Ascending aorta (tissue), 2 donors: ENCODE data around the gene SMCHD1. TPM values are rescaled to one million over a fixed set of nuclear protein-coding genes. Genes with fewer than 3 reads are reported as not detected.

Source experiments
- DNase-seq, 2 donors: peaks; one replicate each; pipeline ENCODE4 v3.0.0-alpha.2; 2019; ENCODE audit warnings: low spot score in 2 of 2
- H3K27ac ChIP-seq, 2 donors: fragments of 200-600 bp; sonication (generic); one replicate each; pipeline ENCODE4 v1.5.1; 2016 to 2017; ENCODE audit warnings: mild to moderate bottlenecking in 1 of 2
- H3K27me3 ChIP-seq: fragments of 200-600 bp; sonication (generic); one replicate; pipeline ENCODE4 v1.5.1; 2017
- H3K36me3 ChIP-seq, 2 donors: fragments of 200-600 bp; sonication (generic); one replicate each; pipeline ENCODE4 v1.5.1; 2016
- H3K4me1 ChIP-seq, 2 donors: fragments of 200-600 bp; sonication (generic); one replicate each; pipeline ENCODE4 v1.5.1; 2016 to 2017; ENCODE audit warnings: mild to moderate bottlenecking in 1 of 2
- H3K4me3 ChIP-seq, 2 donors: fragments of 200-600 bp; sonication (generic); one replicate each; pipeline ENCODE4 v1.5.1; 2016 to 2017; ENCODE audit warnings: mild to moderate bottlenecking in 1 of 2
- H3K9me3 ChIP-seq, 2 donors: fragments of 200-600 bp; sonication (generic); one replicate each; pipeline ENCODE4 v1.5.1; 2016
- CTCF ChIP-seq, 3 experiments: fragments of 200-600 bp in 2 of 3; fragments of 450-650 bp in 1 of 3; sonication (generic) in 2 of 3; IDR thresholded peaks; one replicate each; pipeline ENCODE4 v1.5.1; 2016 to 2019; ENCODE audit warnings: antibody characterized with exemption in 3 of 3, mild to moderate bottlenecking in 1 of 3, moderate library complexity in 1 of 3
- intact Hi-C: fragments of 100-400 bp; cut with DNase I; formaldehyde crosslinking; loops from one replicate; pipeline ENCODE4 v1.15.1; 2023
- total RNA-seq: library from RNA; depleted of rRNA; stranded (reverse); fragments of >200 nt; gene quantifications from one replicate; pipeline ENCODE4 v1.1.0, GENCODE V29; 2016

The SMCHD1 gene
- total RNA-seq, 1 donor from 2014 or later: 29.2 TPM

GRCh38 chr18:2617401-2617998, 38.0 kb upstream of the SMCHD1 start:
- Histone ChIP-seq H3K27ac (no peak overlapping the region), H3K9me3 (no peaks in the 10 kb centered on the region), H3K4me3 (no peak overlapping the region), H3K4me1 (no peaks in the 10 kb centered on the region), H3K36me3 (no peaks in the 10 kb centered on the region), H3K27me3 (no peaks in the 10 kb centered on the region)
- TF ChIP-seq CTCF (IDR thresholded peaks at IDR 0.05): no peak
- DNase-seq: no peak
- intact Hi-C loops: no loop called here

DNA sequence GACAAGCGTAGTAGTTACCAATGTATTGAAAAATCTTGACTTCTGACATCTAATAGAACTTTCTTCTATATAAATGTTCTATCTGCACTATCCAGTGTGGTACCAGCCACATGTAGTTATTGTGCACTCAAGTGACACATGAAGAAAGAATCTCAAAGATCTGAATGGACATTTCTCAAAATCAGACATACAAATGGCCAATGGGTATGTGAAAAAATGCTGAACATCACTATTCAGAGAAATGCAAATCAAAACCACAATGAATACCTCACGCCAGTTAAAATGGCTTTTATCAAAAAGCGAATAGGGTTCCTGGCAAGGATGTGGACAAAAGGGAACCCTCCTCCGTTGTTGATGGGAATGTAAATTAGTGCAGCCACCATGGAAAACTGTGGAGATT, 37.5 kb upstream of the SMCHD1 start:
- no peaks in the 10 kb centered on the region for H3K4me1 ChIP-seq
- no peaks in the 10 kb centered on the region for H3K9me3 ChIP-seq
- TF ChIP-seq CTCF (IDR thresholded peaks at IDR 0.05): no peak
- no peak for DNase-seq
- intact Hi-C loops: no loop called here
- H3K4me3 ChIP-seq: no peak overlapping the region
- no peak overlapping the region for H3K27ac ChIP-seq
- H3K27me3 ChIP-seq: no peaks in the 10 kb centered on the region
- H3K36me3 ChIP-seq: no peaks in the 10 kb centered on the region

DNA sequence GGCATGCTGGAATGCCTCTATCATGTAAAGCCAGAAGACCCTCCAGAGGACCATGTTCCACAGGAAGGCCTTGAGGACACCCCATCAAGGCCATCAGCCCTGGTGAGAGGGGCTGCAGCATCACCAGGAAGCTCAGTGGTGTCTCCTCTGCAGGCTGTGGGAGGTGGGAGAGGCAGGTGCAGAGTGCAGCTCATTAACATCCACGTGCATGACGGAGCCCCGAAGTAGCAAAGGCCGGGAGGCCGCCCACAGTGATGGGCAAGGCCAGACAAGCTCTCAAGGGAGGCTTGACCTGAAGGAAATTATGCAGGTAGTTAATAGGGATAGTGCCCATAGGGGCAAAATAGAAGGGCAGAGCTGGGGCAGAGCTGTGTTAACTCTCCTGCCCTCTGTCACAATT, 30.3 kb upstream of the SMCHD1 start:
- TF ChIP-seq CTCF (IDR thresholded peaks at IDR 0.05): no peak
- no peaks in the 10 kb centered on the region for H3K36me3 ChIP-seq
- no peaks in the 10 kb centered on the region for H3K4me1 ChIP-seq
- intact Hi-C loops: no loop called here
- no peaks in the 10 kb centered on the region for H3K27me3 ChIP-seq
- H3K9me3 ChIP-seq: no peaks in the 10 kb centered on the region
- no peak overlapping the region for H3K4me3 ChIP-seq
- no peak for DNase-seq
- H3K27ac ChIP-seq: no peak overlapping the region

DNA sequence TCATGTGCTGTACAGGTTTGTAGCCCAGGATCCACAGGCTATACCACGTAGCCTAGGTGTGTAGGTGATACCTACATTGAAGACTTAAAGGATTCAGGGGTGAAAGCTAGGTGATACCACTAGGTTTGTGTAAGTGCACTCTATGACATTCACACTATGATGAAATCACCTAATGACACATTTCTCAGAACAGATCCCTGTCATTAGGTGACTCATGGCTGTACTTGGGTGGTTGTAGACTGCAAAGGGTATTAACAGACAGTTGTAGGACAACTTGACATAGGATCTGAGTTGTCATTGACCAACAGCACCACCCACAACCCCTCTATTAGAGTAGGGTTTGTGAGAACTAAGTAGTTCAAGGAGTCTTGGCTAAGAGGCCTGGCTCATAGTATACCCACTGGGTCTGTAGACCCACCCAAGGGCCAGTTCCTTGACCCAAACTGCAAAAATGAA, 27.7 kb upstream of the SMCHD1 start:
- H3K27ac ChIP-seq: no peak overlapping the region

DNA sequence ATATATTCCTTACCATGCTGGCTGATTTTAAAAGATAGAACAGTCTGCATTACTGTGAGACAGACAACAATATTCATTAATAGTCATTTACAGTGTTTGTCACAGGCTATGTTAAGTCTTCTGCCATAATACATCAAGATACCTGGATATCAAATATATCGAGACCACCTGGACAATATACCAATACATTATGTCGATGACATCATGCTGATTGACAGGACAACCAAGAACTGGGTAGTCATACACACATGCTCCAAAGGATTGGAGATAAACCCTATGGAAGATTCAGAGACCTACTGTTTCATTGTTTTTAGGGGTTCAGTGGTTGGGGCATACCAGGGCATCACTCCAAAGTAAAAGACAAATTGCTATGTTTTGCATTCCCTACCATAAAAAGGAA, 26.5 kb upstream of the SMCHD1 start:
- no peak overlapping the region for H3K4me3 ChIP-seq
- no peaks in the 10 kb centered on the region for H3K9me3 ChIP-seq
- intact Hi-C loops: no loop called here
- no peak overlapping the region for H3K27ac ChIP-seq
- TF ChIP-seq CTCF (IDR thresholded peaks at IDR 0.05): no peak
- no peak for DNase-seq
- no peaks in the 10 kb centered on the region for H3K27me3 ChIP-seq
- H3K4me1 ChIP-seq: no peaks in the 10 kb centered on the region
- H3K36me3 ChIP-seq: no peaks in the 10 kb centered on the region

More for the DNA sequence above, 27.7 kb upstream of the SMCHD1 start:
- no peak for TF ChIP-seq CTCF (IDR thresholded peaks at IDR 0.05)
- Histone ChIP-seq H3K27me3 (no peaks in the 10 kb centered on the region), H3K9me3 (no peaks in the 10 kb centered on the region), H3K4me1 (no peaks in the 10 kb centered on the region), H3K36me3 (no peaks in the 10 kb centered on the region), H3K4me3 (no peak overlapping the region)
- intact Hi-C loops: no loop called here
- DNase-seq: no peak

- Histone ChIP-seq H3K27ac (no peak overlapping the region), H3K36me3 (no peaks in the 10 kb centered on the region), H3K4me3 (no peak overlapping the region), H3K9me3 (no peaks in the 10 kb centered on the region), H3K27me3 (no peaks in the 10 kb centered on the region), H3K4me1 (no peaks in the 10 kb centered on the region)
- TF ChIP-seq CTCF (IDR thresholded peaks at IDR 0.05): no peak
- intact Hi-C loops: no loop called here
- DNase-seq: no peak
Measured at GRCh38 chr18:2635586-2635985, 19.9 kb upstream of the SMCHD1 start.
